ENCODE measurements around the gene SLC25A24.

GRCh38 chr1:108119500-108119899 is 80.6 kb downstream of the SLC25A24 start:
- TF ChIP-seq EZH2 (IDR thresholded peaks at IDR 0.05; ENCODE audit: borderline replicate concordance, low read depth, low read length) (no peak), CTCF (IDR thresholded peaks at IDR 0.05 in 2 of 3, conservative IDR thresholded peaks at IDR 0.05 in 1 of 3; ENCODE audit: insufficient read depth in 2 of 3, low read depth in 1 of 3, low read length in 3 of 3) (no peak), SOX6 (IDR thresholded peaks at IDR 0.05) (no peak), GABPB1 (CRISPR knock-in tag; IDR thresholded peaks at IDR 0.05) (no peak), FOXK2 (conservative IDR thresholded peaks at IDR 0.05 in 1 of 2, IDR thresholded peaks at IDR 0.05 in 1 of 2; ENCODE audit: low read depth in 2 of 2) (no peak), U2AF1 (optimal IDR thresholded peaks at IDR 0.05; ENCODE audit: low read depth, low read length) (no peak), EP300 (IDR thresholded peaks at IDR 0.05; ENCODE audit: low read length) (no peak)
- TF ChIP-seq, protein P1, sequence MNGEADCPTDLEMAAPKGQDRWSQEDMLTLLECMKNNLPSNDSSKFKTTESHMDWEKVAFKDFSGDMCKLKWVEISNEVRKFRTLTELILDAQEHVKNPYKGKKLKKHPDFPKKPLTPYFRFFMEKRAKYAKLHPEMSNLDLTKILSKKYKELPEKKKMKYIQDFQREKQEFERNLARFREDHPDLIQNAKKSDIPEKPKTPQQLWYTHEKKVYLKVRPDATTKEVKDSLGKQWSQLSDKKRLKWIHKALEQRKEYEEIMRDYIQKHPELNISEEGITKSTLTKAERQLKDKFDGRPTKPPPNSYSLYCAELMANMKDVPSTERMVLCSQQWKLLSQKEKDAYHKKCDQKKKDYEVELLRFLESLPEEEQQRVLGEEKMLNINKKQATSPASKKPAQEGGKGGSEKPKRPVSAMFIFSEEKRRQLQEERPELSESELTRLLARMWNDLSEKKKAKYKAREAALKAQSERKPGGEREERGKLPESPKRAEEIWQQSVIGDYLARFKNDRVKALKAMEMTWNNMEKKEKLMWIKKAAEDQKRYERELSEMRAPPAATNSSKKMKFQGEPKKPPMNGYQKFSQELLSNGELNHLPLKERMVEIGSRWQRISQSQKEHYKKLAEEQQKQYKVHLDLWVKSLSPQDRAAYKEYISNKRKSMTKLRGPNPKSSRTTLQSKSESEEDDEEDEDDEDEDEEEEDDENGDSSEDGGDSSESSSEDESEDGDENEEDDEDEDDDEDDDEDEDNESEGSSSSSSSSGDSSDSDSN (IDR thresholded peaks at IDR 0.05; ENCODE audit: borderline replicate concordance in 1 of 2, low read depth in 2 of 2, low read length in 2 of 2) = no peak

All from K562 (cell line).